Posterior cingulate gyrus (tissue), 11 donors: Measurements from ENCODE around the gene RBMX.

Experiments used
- DNase-seq, 10 donors: peaks; one replicate each; pipeline versions ENCODE4 v3.0.0 to v3.0.0-alpha.2; 2020 to 2021; ENCODE audit warnings: mixed read lengths in 3 of 10
- intact Hi-C: fragments of 100-400 bp; cut with DNase I; formaldehyde crosslinking; loops from one replicate; pipeline ENCODE4 v1.15.1; 2023

Gene RBMX

DNA sequence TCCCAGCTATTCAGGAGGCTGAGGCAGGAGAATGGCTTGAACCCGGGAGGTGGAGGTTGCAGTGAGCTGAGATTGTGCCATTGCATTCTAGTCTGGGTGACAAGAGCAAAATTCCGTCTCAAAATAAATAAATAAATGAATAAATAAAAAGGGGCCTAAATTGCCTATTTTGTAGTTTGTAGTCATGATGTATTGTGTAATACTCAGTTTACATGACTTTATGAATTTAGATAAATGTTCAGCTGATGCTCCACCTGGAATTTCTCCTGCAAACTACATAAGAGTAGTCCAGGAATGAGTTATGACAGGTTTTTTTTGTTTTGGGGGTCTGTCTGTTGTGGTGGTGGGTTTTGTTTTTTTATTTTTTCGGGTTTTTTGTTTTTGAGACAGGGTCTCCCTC lies 31.1 kb downstream of the RBMX start:
- intact Hi-C loops = no loop called here
- no peak for DNase-seq

- intact Hi-C loops = no loop called here
- DNase-seq = no peak
These were observed 32.7 kb downstream of the RBMX start for GRCh38 chrX:136847874-136848273.

DNA sequence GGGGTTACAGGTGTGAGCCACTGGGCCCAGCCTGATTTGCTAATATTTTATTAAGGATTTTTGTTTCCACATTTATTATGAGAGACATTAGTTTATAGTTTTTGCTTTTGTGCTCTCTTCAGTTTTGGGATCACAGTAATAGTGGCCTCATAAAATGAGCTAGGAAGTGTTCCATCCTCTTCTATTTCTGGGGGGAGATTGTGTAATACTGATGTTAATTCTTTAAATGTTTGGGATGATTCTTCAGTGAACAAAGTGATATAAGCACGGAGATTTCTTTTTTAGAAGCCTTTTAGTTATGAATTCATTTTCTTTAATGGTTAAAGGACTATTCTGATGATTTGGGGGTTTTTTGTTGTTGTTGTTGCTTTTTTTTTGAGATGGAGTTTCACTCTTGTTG lies 41.3 kb downstream of the RBMX start:
- no peak for DNase-seq
- intact Hi-C loops = no loop called here

DNA sequence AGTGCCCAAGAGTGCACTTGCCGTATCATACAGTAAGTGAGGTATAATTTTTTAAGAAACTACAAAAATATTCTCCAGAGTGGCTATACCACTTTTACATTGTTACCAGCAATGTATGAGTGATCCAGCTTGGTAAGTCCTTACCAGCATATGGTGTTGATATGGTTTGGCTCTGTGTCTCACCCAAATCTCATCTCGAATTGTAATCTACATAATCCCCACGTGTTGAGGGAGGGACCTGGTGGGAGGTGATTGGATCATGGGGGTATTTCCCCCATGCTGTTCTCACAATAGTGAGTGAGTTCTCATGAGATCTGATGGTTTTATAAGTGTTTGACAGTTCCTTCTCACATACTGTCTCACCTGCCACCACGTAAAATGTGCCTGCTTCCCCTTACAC lies 44.8 kb downstream of the RBMX start:
- no peak for DNase-seq
- intact Hi-C loops = no loop called here

DNA sequence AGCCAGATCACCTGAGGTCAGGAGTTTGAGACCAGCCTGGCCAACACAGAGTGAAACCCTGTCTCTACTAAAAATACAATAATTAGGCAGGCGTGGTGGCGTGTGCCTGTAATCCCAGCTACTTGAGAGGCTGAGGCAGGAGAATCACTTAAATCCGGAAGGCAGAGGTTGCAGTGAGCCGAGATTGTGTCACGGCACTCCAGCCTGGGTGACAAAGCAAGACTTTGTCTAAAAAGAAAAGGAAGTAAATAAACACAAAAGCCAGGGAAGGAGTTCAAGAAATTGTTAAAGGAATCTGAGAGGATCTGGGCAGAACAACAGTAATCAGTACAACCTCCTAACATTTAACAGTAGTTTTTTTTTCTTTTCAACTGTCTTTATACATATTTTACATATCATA lies 51.1 kb downstream of the RBMX start:
- intact Hi-C loops = no loop called here
- DNase-seq = no peak

DNA sequence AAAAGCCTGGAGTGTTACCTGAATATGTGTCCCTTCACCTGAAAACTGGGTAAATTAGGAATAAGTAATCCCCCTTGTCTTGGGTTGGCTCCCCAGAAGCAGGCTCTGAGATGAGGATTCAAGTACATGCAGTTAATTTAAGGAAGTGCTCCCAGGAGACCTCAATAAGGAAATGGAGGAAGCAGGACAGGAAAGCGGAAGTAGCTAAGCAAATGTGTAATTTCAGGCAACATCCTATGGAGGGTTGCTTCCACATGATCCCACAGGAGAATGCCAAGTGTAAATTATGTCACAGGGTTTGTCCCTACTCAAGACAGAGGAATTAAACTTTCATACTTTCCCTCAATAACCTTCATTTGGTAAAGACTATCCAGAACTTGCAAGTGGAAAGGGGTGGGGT lies 51.7 kb downstream of the RBMX start:
- DNase-seq = no peak
- intact Hi-C loops = no loop called here

DNA sequence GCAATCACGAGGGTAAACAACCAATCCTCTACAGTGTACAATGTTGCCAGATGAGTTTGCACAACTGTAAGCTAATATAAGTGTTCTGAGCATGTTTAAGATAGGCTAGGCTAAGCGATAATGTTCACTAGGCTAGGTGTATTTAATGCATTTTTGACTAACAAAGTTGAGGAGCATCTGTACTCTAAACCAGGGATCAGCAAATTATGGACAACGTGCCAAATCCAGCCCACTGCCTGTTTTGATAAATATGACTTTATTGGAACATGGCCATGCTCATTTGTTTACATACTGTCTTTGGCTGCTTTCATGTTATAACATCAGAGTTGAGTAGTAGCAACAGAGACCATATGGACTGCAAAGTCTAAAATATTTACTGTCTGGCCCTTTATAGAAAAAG lies 53.5 kb downstream of the RBMX start:
- intact Hi-C loops = no loop called here
- DNase-seq = no peak

- intact Hi-C loops = no loop called here
- DNase-seq = no peak
These were observed 54.8 kb downstream of the RBMX start for GRCh38 chrX:136825771-136826170.
